HG03108 (cell line): ENCODE data around the gene ST8SIA5.

Experiments
- ATAC-seq: cut with Tn5 transposase; IDR thresholded peaks from one replicate; pipeline ENCODE4 v1.9.1; 2021; ENCODE audit warnings: moderate library complexity; ENCODE audit not compliant: unreplicated experiment

The ST8SIA5 gene

GRCh38 chr18:46632401-46633071 is 124.3 kb downstream of the ST8SIA5 start:
- no peak for ATAC-seq

GRCh38 chr18:46630991-46631390 is 125.9 kb downstream of the ST8SIA5 start:
- no peak for ATAC-seq

GRCh38 chr18:46630160-46630559 is 126.7 kb downstream of the ST8SIA5 start:
- no peak for ATAC-seq

- ATAC-seq = no peak
Observed at GRCh38 chr18:46629361-46629760, 127.5 kb downstream of the ST8SIA5 start.

GRCh38 chr18:46628206-46628605 is 128.6 kb downstream of the ST8SIA5 start:
- no peak for ATAC-seq

- no peak for ATAC-seq
Observed at GRCh38 chr18:46627136-46627535, 129.7 kb downstream of the ST8SIA5 start.

- no peak for ATAC-seq
Observed at GRCh38 chr18:46625069-46625468, 131.8 kb downstream of the ST8SIA5 start.

GRCh38 chr18:46624127-46624526 is 132.7 kb downstream of the ST8SIA5 start:
- ATAC-seq = no peak

- no peak for ATAC-seq
Observed at GRCh38 chr18:46623541-46623940, 133.3 kb downstream of the ST8SIA5 start.

- no peak for ATAC-seq
Observed at GRCh38 chr18:46622999-46623398, 133.9 kb downstream of the ST8SIA5 start.

GRCh38 chr18:46622451-46622850 is 134.4 kb downstream of the ST8SIA5 start:
- no peak for ATAC-seq

GRCh38 chr18:46621871-46622270 is 135.0 kb downstream of the ST8SIA5 start:
- no peak for ATAC-seq

GRCh38 chr18:46621111-46621766 is 135.6 kb downstream of the ST8SIA5 start:
- ATAC-seq = no peak

- ATAC-seq = no peak
Observed at GRCh38 chr18:46619559-46619958, 137.3 kb downstream of the ST8SIA5 start.
